Measurements from ENCODE around the gene FBXO46.

- no peak for TF ChIP-seq CTCF (IDR thresholded peaks at IDR 0.05)
- TF ChIP-seq EP300 (IDR thresholded peaks at IDR 0.05): no peak
- no peak for TF ChIP-seq POLR2AphosphoS5 (IDR thresholded peaks at IDR 0.05)
Observed at GRCh38 chr19:45772912-45773311, 42.2 kb upstream of the FBXO46 start.

Data from upper lobe of left lung (tissue), 4 donors.